ENCODE measurements around the gene PHACTR2.

- no peak for TF ChIP-seq CTCF (IDR thresholded peaks at IDR 0.05)
- TF ChIP-seq POLR2A (IDR thresholded peaks at IDR 0.05): no peak
- TF ChIP-seq EP300 (IDR thresholded peaks at IDR 0.05): no peak
- no peak for TF ChIP-seq POLR2AphosphoS5 (IDR thresholded peaks at IDR 0.05)
Measured at GRCh38 chr6:143759666-143760065, 81.9 kb downstream of the PHACTR2 start.
